H1 (cell line): ENCODE data around the gene KRTAP12-3.

ENCODE experiments used
- ATF2 ChIP-seq: IDR thresholded peaks from 2 replicates; pipeline ENCODE4 v1.6.1; 2012; ENCODE audit warnings: low read length, inconsistent platforms
- BCL11A ChIP-seq, 2 experiments: IDR thresholded peaks; one replicate each; pipeline ENCODE4 v1.6.1; 2011; ENCODE audit warnings: low read depth in 2 of 2, low read length in 2 of 2, mild to moderate bottlenecking in 2 of 2
- BRCA1 ChIP-seq: IDR thresholded peaks from 2 replicates; pipeline ENCODE4 v1.6.1; 2012; ENCODE audit warnings: low read depth, low read length, improper control_type of control experiment
- CREB1 ChIP-seq: IDR thresholded peaks from 2 replicates; pipeline ENCODE4 v1.6.1; 2012; ENCODE audit warnings: inconsistent platforms
- CTCF ChIP-seq, 3 experiments: IDR thresholded peaks; 1 replicate in 2 of 3; 2 replicates in 1 of 3; pipeline versions ENCODE4 v1.5.1 to v1.6.1; 2011; ENCODE audit warnings: low read length in 3 of 3, mild to moderate bottlenecking in 3 of 3, inconsistent platforms in 2 of 3, low read depth in 1 of 3, moderate library complexity in 1 of 3; ENCODE audit not compliant: insufficient read depth in 1 of 3; ENCODE audit errors: control extremely low read depth in 1 of 3
- GABPA ChIP-seq: IDR thresholded peaks from 2 replicates; pipeline ENCODE4 v1.6.1; 2011; ENCODE audit warnings: mild to moderate bottlenecking, low read length, moderate library complexity, borderline replicate concordance; ENCODE audit not compliant: insufficient read depth
- KDM5A ChIP-seq: fragments of 200-600 bp; IDR thresholded peaks from 2 replicates; pipeline ENCODE4 v1.7.1; 2012; ENCODE audit warnings: mild to moderate bottlenecking, low read length, inconsistent platforms, mixed read lengths
- MAX ChIP-seq: IDR thresholded peaks from 2 replicates; pipeline ENCODE4 v1.6.1; 2012; ENCODE audit warnings: inconsistent platforms
- POLR2A ChIP-seq, 2 experiments: IDR thresholded peaks; 1 replicate in 1 of 2; 2 replicates in 1 of 2; pipeline ENCODE4 v1.6.1; 2011; ENCODE audit warnings: low read depth in 2 of 2, low read length in 2 of 2, mild to moderate bottlenecking in 2 of 2; ENCODE audit errors: control extremely low read depth in 1 of 2
- POLR2AphosphoS5 ChIP-seq: IDR thresholded peaks from 2 replicates; pipeline ENCODE4 v1.6.1; 2011; ENCODE audit warnings: low read depth, low read length
- RFX5 ChIP-seq: IDR thresholded peaks from 2 replicates; pipeline ENCODE4 v1.6.1; 2011; ENCODE audit warnings: low read depth, low read length, improper control_type of control experiment, borderline replicate concordance
- SUZ12 ChIP-seq: fragments of 200-600 bp; sonication (generic); IDR thresholded peaks from 2 replicates; pipeline ENCODE4 v1.6.1; 2012; ENCODE audit warnings: mild to moderate bottlenecking, inconsistent platforms, low read length, moderate library complexity, mixed read lengths
- TBP ChIP-seq: IDR thresholded peaks from 2 replicates; pipeline ENCODE4 v1.6.1; 2011; ENCODE audit warnings: low read depth, low read length, improper control_type of control experiment
- TEAD4 ChIP-seq: IDR thresholded peaks from 2 replicates; pipeline ENCODE4 v1.6.1; 2012; ENCODE audit warnings: low read depth, low read length, inconsistent platforms, mixed read lengths

GRCh38 chr21:44618504-44618903 lies 39.2 kb upstream of the KRTAP12-3 start:
- TF ChIP-seq CTCF (IDR thresholded peaks at IDR 0.05; ENCODE audit: control extremely low read depth in 1 of 3, insufficient read depth in 1 of 3, low read depth in 1 of 3, low read length in 3 of 3) (peak; percentile 58 to 69 (median 67)), POLR2A (IDR thresholded peaks at IDR 0.05; ENCODE audit: control extremely low read depth in 1 of 2, low read depth in 2 of 2, low read length in 2 of 2) (no peak), BCL11A (IDR thresholded peaks at IDR 0.05; ENCODE audit: low read depth in 2 of 2, low read length in 2 of 2) (no peak), BRCA1 (no peak), TEAD4 (no peak), MAX (no peak), ATF2 (no peak), SUZ12 (no peak), RFX5 (no peak), KDM5A (no peak), GABPA (no peak), CREB1 (no peak), POLR2AphosphoS5 (no peak), TBP (no peak)
